GM12878 (cell line): ENCODE data around the gene JMJD6. TPM values are rescaled to one million over a fixed set of nuclear protein-coding genes. Genes with fewer than 3 reads are reported as not detected.

Experiments
- ATAC-seq: fragments of 200-7000 bp; cut with Tn5 transposase; 3 replicates; pipeline ENCODE4 v1.9.1; 2020; ENCODE audit warnings: mild to moderate bottlenecking, moderate library complexity
- BruUV-seq: library from RNA; stranded (reverse); fragments of 400-500 nt; replicated peaks from 2 replicates; lab custom pipeline; 2021; lab: Mats Ljungman, UMichigan
- CTCF ChIA-PET: fragments of 300-600 bp; sonication (Branson Sonifier 250); formaldehyde crosslinking; extraction: SDS; loops from one replicate; lab custom pipeline; 2021; ENCODE audit warnings: inconsistent platforms; lab: Yijun Ruan, JAX
- POLR2A ChIA-PET: fragments of 350-600 bp; formaldehyde crosslinking; extraction: SDS; loops from one replicate; lab custom pipeline; 2021; ENCODE audit warnings: inconsistent platforms; lab: Charles Lee
- RAD21 ChIA-PET: fragments of 300-600 bp; sonication (Branson Sonifier 250); formaldehyde crosslinking; loops from one replicate; lab custom pipeline; 2023; ENCODE audit warnings: antibody characterized with exemption; ENCODE audit not compliant: unreplicated experiment; lab: Charles Lee
- SMC1A ChIA-PET: fragments of 300-600 bp; sonication (Branson Sonifier 250); formaldehyde crosslinking; loops from one replicate; lab custom pipeline; 2023; ENCODE audit not compliant: unreplicated experiment, uncharacterized antibody; lab: Charles Lee
- DNase-seq: peaks from one replicate; pipeline ENCODE4 v3.0.0-alpha.2; 2011; ENCODE audit warnings: low read depth, low spot score
- FAIRE-seq: peaks from 3 replicates; lab custom pipeline; 2011; peaks lifted over from hg19 to GRCh38; lab: Jason Lieb, UNC
- H2AFZ ChIP-seq: 2 replicates; pipeline ENCODE4 v1.6.0; 2011; ENCODE audit warnings: low read depth, low read length, control low read depth; ENCODE audit not compliant: control insufficient read depth
- H3K27ac ChIP-seq: 2 replicates; pipeline ENCODE4 v1.5.1; 2011; ENCODE audit warnings: control low read depth; ENCODE audit not compliant: control insufficient read depth, insufficient read depth
- H3K27me3 ChIP-seq, 2 experiments: replicated peaks in 1 of 2; 2 replicates each; pipeline versions ENCODE4 v1.6.0 to v1.6.1; 2011; ENCODE audit warnings: low read length in 1 of 2; ENCODE audit not compliant: control insufficient read depth in 2 of 2, insufficient read depth in 2 of 2
- H3K36me3 ChIP-seq, 2 experiments: 2 replicates each; pipeline ENCODE4 v1.5.1; 2011; ENCODE audit warnings: low read length in 1 of 2; ENCODE audit not compliant: control insufficient read depth in 2 of 2, insufficient read depth in 2 of 2
- H3K4me1 ChIP-seq: 2 replicates; pipeline ENCODE4 v1.6.1; 2011; ENCODE audit warnings: mild to moderate bottlenecking, low read length, moderate library complexity, mixed read lengths; ENCODE audit not compliant: control insufficient read depth, insufficient read depth
- H3K4me2 ChIP-seq: 2 replicates; pipeline ENCODE4 v1.6.0; 2011; ENCODE audit warnings: control low read depth; ENCODE audit not compliant: control insufficient read depth, insufficient read depth
- H3K4me3 ChIP-seq: fragments of 200-600 bp; sonication (generic); 2 replicates; pipeline ENCODE4 v1.5.1; 2016
- H3K79me2 ChIP-seq: 2 replicates; pipeline ENCODE4 v1.6.0; 2011; ENCODE audit warnings: low read length; ENCODE audit not compliant: control insufficient read depth, insufficient read depth
- H3K9ac ChIP-seq: 2 replicates; pipeline ENCODE4 v1.8.0; 2011; ENCODE audit warnings: low read length, control low read depth, mixed read lengths; ENCODE audit not compliant: control insufficient read depth, insufficient read depth
- H3K9me3 ChIP-seq: replicated peaks from 3 replicates; pipeline ENCODE4 v1.5.1; 2011; ENCODE audit warnings: mild to moderate bottlenecking, low read length; ENCODE audit not compliant: control insufficient read depth, insufficient read depth
- H4K20me1 ChIP-seq: 2 replicates; pipeline ENCODE4 v1.6.0; 2011; ENCODE audit not compliant: control insufficient read depth, insufficient read depth
- CBFB ChIP-seq: IDR thresholded peaks from 2 replicates; pipeline ENCODE4 v1.6.1; 2016; ENCODE audit warnings: antibody characterized with exemption, low read depth
- GABPA ChIP-seq: IDR thresholded peaks from 2 replicates; pipeline ENCODE4 v1.6.1; 2014; ENCODE audit warnings: antibody characterized with exemption, low read depth, mild to moderate bottlenecking, inconsistent platforms
- MEF2B ChIP-seq: fragments of 450-650 bp; IDR thresholded peaks from 2 replicates; pipeline ENCODE4 v1.6.1; 2018; ENCODE audit warnings: mild to moderate bottlenecking, moderate library complexity; ENCODE audit not compliant: partially characterized antibody, poor library complexity, severe bottlenecking
- MXI1 ChIP-seq: fragments of 150-350 bp; IDR thresholded peaks from 2 replicates; pipeline ENCODE4 v1.6.1; 2011; ENCODE audit warnings: low read depth, mild to moderate bottlenecking, inconsistent platforms, low read length, improper control_type of control experiment
- MYC ChIP-seq: IDR thresholded peaks from 2 replicates; pipeline ENCODE4 v1.6.1; 2011; ENCODE audit warnings: mild to moderate bottlenecking, low read length, moderate library complexity, inconsistent platforms; ENCODE audit not compliant: insufficient read depth, insufficient replicate concordance, insufficient read length, severe bottlenecking
- NR2C2 ChIP-seq: IDR thresholded peaks from 2 replicates; pipeline ENCODE4 v1.6.1; 2011; ENCODE audit warnings: borderline replicate concordance, low read depth; ENCODE audit not compliant: control insufficient read depth, insufficient read length
- PML ChIP-seq: IDR thresholded peaks from 2 replicates; pipeline ENCODE4 v1.6.1; 2012; ENCODE audit warnings: low read length, inconsistent platforms
- SMAD5 ChIP-seq: IDR thresholded peaks from 2 replicates; pipeline ENCODE4 v1.6.1; 2016; ENCODE audit warnings: antibody characterized with exemption, low read depth
- SREBF1 ChIP-seq: IDR thresholded peaks from 2 replicates; pipeline ENCODE4 v1.6.1; 2012; ENCODE audit warnings: mild to moderate bottlenecking, low read length
- SUZ12 ChIP-seq: fragments of 200-600 bp; sonication (generic); IDR thresholded peaks from one replicate; pipeline ENCODE4 v1.6.1; 2018; ENCODE audit warnings: antibody characterized with exemption, mild to moderate bottlenecking; ENCODE audit not compliant: unreplicated experiment
- WGBS: methylation state at CpG from one replicate; pipeline ENCODE4 v1.1.6; 2016; ENCODE audit warnings: low lambda C conversion rate; ENCODE audit not compliant: insufficient replicate concordance, insufficient coverage; ENCODE audit errors: missing lambda C conversion rate; 5-methylcytosine and 5-hydroxymethylcytosine counted together
- in situ Hi-C: fragments of 300-500 bp; cut with MboI; formaldehyde crosslinking; loops from 9 replicates; pipeline ENCODE4 v1.14.3; 2018; ENCODE audit warnings: mixed read lengths
- intact Hi-C: fragments of 100-400 bp; cut with micrococcal nuclease; formaldehyde crosslinking; loops from one replicate; pipeline ENCODE4 v1.14.2; 2022; ENCODE audit not compliant: unreplicated experiment
- polyA plus RNA-seq, 11 experiments: library from polyadenylated mRNA; depleted of rRNA in 4 of 11; unstranded in 6 of 11; stranded (reverse) in 5 of 11; fragments of >200 nt; fragmentation: Nextera tagmentation in 4 of 11; fragmentation: Illumina TruSeq in 1 of 11; extraction: Ambion mirVana in 4 of 11; extraction: Trizol in 1 of 11; gene quantifications; 1 replicate in 1 of 11; 2 replicates in 10 of 11; pipeline versions ENCODE4 v1.2.1 to v1.2.3, GENCODE V29; 2011 to 2016; ENCODE audit warnings: inconsistent platforms in 2 of 11, missing spikeins in 2 of 11, low read depth in 1 of 11
- total RNA-seq, 4 experiments: library from RNA; depleted of rRNA in 3 of 4; stranded (reverse); fragments of >200 nt in 3 of 4; fragmentation: Illumina TruSeq in 1 of 4; extraction: Trizol in 1 of 4; gene quantifications; 2 replicates each; pipeline versions ENCODE4 v1.2.1 to v1.2.3, GENCODE V29; 2013 to 2021
- TF ChIP-seq, protein P1 (sequence below): IDR thresholded peaks from 2 replicates; pipeline ENCODE4 v1.6.1; 2012; ENCODE audit warnings: low read length, inconsistent platforms
- TF ChIP-seq, protein P2 (sequence below): fragments of 150-350 bp; IDR thresholded peaks from 2 replicates; pipeline ENCODE4 v1.6.1; 2016; ENCODE audit warnings: low read depth, low read length

JMJD6 gene
- total and polyA plus RNA-seq, 10 of the 15 experiments (the other 5 are each of a cell fraction or from before 2014, with no cell fraction given): 1.2 to 36.0 (median 22.2) TPM

DNA sequence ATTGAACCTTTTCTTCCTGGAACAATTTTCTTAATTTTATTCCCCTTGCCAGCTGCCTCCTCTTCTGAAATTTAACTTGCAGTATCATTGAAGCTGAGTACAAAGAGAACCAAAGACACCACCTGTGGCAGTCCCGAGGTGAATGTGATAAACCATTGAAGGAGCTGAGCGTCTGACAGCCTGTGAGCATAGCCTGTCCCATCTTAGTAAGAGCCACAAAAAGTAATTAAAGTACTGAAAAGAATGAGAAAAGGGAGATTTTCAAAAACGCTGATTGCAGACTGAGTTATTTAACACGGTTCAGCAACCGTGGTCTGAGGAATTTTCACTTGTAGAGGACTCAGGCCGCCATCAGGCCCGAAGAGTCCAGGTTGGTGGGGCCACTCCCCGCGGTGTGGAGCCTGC, 55.7 kb downstream of the JMJD6 start:
- SMC1A ChIA-PET: interaction anchor here (1.6 kb wide), 1 partner anchor 11 kb away, joined by 12 read pairs; no protein-coding TSS in a partner anchor
- H3K36me3 ChIP-seq: no peaks in the 10 kb centered on the region
- H3K9me3 ChIP-seq: no peaks in the 10 kb centered on the region; the same call in 2 of the 3 replicates
- H3K79me2 ChIP-seq: no peaks in the 10 kb centered on the region
- POLR2A ChIA-PET: interaction anchor here (0.6 to 1.3 kb wide), 2 partner anchors 57 to 643 kb away, joined by 3 to 4 read pairs; no protein-coding TSS in a partner anchor
- H4K20me1 ChIP-seq: no peaks in the 10 kb centered on the region
- BruUV-seq: no TSS peak
- no peaks in the 10 kb centered on the region; a peak in 1 of 4 replicates for H3K27me3 ChIP-seq
- no peak overlapping the region for H3K4me3 ChIP-seq
- peak overlapping the region; percentile 99 for H2AFZ ChIP-seq
- in situ Hi-C loops: no loop called here
- ATAC-seq (no peak), DNase-seq (no peak), FAIRE-seq (no peak)
- H3K9ac ChIP-seq: no peak overlapping the region
- intact Hi-C loops: no loop called here
- CTCF ChIA-PET: interaction anchor here (0.7 to 2.7 kb wide), 6 partner anchors 11 to 205 kb away, joined by 3 to 27 read pairs (median 4); no protein-coding TSS in a partner anchor
- H3K4me1 ChIP-seq: peaks cover 5% of the 10 kb centered on the region
- TF ChIP-seq PML (no peak), SUZ12 (no peak), MYC (no peak), GABPA (no peak), NR2C2 (no peak), SMAD5 (no peak), MXI1 (no peak), CBFB (no peak), MEF2B (no peak), SREBF1 (no peak)
- TF ChIP-seq, protein P1, sequence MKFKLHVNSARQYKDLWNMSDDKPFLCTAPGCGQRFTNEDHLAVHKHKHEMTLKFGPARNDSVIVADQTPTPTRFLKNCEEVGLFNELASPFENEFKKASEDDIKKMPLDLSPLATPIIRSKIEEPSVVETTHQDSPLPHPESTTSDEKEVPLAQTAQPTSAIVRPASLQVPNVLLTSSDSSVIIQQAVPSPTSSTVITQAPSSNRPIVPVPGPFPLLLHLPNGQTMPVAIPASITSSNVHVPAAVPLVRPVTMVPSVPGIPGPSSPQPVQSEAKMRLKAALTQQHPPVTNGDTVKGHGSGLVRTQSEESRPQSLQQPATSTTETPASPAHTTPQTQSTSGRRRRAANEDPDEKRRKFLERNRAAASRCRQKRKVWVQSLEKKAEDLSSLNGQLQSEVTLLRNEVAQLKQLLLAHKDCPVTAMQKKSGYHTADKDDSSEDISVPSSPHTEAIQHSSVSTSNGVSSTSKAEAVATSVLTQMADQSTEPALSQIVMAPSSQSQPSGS: no peak
- TF ChIP-seq, protein P2, sequence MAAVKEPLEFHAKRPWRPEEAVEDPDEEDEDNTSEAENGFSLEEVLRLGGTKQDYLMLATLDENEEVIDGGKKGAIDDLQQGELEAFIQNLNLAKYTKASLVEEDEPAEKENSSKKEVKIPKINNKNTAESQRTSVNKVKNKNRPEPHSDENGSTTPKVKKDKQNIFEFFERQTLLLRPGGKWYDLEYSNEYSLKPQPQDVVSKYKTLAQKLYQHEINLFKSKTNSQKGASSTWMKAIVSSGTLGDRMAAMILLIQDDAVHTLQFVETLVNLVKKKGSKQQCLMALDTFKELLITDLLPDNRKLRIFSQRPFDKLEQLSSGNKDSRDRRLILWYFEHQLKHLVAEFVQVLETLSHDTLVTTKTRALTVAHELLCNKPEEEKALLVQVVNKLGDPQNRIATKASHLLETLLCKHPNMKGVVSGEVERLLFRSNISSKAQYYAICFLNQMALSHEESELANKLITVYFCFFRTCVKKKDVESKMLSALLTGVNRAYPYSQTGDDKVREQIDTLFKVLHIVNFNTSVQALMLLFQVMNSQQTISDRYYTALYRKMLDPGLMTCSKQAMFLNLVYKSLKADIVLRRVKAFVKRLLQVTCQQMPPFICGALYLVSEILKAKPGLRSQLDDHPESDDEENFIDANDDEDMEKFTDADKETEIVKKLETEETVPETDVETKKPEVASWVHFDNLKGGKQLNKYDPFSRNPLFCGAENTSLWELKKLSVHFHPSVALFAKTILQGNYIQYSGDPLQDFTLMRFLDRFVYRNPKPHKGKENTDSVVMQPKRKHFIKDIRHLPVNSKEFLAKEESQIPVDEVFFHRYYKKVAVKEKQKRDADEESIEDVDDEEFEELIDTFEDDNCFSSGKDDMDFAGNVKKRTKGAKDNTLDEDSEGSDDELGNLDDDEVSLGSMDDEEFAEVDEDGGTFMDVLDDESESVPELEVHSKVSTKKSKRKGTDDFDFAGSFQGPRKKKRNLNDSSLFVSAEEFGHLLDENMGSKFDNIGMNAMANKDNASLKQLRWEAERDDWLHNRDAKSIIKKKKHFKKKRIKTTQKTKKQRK: no peak
- no peak overlapping the region for H3K27ac ChIP-seq
- WGBS: 93% methylated on average over 9 of the region's 9 CpGs
- RAD21 ChIA-PET: no interaction called here
- H3K4me2 ChIP-seq: no peak overlapping the region
